Coronary artery (tissue), 2 donors: Measurements from ENCODE around the gene ARHGEF4.

Experiments
- DNase-seq: peaks from one replicate; pipeline ENCODE4 v3.0.0-alpha.2; 2017; ENCODE audit warnings: low spot score
- H3K27ac ChIP-seq, 2 donors: fragments of 200-600 bp; sonication (generic); one replicate each; pipeline ENCODE4 v1.5.1; 2016 to 2019
- H3K4me3 ChIP-seq: fragments of 200-600 bp; sonication (generic); 2 replicates; pipeline ENCODE4 v1.5.1; 2016; ENCODE audit warnings: mild to moderate bottlenecking, moderate library complexity
- TF ChIP-seq, protein P1 (sequence below): fragments of 200-600 bp; sonication (generic); IDR thresholded peaks from one replicate; pipeline ENCODE4 v1.5.1; 2019; ENCODE audit warnings: antibody characterized with exemption

The ARHGEF4 gene

DNA sequence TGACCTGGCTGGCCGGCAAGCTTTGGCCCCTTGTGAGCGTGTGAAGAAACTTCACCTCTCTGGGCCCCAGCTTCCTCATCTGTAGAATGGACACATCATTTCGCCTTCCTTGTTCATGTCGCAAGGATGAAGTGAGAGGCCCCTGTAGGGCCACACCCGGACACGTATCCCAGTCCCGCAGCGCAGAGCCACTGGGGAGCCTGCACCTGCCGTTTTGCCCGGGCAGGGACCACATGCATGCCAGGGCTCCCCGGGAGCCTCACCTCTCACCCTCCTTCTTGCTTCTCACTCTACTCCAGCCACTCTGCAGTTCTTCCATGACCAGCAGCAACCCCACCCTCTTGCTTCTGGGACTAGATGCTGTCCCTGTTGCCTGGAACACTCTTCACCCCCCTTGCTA lies 179.1 kb downstream of the ARHGEF4 start:
- TF ChIP-seq, protein P1, sequence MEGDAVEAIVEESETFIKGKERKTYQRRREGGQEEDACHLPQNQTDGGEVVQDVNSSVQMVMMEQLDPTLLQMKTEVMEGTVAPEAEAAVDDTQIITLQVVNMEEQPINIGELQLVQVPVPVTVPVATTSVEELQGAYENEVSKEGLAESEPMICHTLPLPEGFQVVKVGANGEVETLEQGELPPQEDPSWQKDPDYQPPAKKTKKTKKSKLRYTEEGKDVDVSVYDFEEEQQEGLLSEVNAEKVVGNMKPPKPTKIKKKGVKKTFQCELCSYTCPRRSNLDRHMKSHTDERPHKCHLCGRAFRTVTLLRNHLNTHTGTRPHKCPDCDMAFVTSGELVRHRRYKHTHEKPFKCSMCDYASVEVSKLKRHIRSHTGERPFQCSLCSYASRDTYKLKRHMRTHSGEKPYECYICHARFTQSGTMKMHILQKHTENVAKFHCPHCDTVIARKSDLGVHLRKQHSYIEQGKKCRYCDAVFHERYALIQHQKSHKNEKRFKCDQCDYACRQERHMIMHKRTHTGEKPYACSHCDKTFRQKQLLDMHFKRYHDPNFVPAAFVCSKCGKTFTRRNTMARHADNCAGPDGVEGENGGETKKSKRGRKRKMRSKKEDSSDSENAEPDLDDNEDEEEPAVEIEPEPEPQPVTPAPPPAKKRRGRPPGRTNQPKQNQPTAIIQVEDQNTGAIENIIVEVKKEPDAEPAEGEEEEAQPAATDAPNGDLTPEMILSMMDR = no peak
- Histone ChIP-seq H3K4me3 (no peak overlapping the region), H3K27ac (no peak overlapping the region)
- DNase-seq = no peak

DNA sequence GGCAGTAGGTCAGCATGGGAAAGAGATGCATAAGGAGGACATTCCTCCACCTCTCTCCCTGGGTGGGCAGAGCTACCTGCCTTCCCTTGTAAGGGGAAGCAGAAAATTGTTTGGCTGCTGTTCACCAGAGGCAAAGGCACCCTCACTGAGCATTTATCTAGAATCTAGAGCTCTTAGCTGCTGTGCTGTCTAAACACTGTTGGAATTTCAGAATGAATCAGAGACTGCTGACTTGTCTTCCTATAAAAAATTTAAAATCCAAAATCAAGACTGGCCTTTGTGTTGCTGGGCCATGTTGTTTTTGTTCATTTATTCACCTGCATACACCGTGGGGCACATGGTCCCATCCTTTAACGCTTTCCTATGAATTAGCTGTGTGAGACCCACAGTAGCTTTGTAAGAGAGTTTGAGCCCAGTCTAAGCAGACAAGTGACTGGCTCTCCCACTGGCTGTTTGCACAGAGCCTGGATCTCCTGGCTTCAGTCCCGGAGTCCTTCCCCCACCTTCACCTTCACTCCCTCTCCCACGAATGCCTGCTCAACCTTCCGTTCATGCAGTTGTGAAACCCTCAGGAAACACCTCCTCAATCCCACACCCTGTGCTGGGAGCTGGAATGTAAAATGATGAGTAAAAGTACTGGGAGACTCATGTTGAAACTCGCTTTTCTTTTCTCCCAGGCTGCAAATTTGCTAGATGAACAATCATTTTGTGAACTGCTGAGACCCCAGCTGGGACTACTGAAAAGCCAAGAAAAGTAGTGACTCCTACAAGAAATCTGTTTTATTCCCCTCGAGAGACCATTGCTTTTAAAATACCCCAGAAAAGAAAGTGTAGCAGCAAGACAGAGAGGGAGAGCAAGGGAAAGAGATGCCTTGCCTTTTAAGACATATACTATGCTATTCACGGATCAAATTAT lies 180.4 kb downstream of the ARHGEF4 start:
- Histone ChIP-seq H3K27ac (no peak overlapping the region), H3K4me3 (no peak overlapping the region)
- TF ChIP-seq, protein P1 = no peak
- no peak for DNase-seq

DNA sequence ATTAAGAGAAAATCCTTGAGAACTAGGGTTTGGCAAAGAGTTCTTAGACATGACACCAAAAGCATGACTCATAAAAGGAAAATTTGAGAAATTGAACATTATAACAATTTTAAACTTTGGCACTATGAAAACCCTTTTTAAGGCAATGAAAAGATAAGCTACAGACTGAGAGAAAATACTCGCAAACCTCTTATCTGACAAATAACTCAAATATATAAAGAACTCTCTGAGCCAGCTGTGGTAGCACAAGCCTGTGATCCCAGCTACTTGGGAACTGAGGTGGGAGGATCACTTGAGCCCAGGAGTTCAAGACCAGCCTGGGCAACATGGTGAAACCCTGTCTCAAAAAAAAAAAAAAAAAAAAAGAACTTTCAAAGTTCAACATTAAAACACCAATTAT lies 186.0 kb downstream of the ARHGEF4 start:
- no peak for DNase-seq
- TF ChIP-seq, protein P1 = no peak
- H3K4me3 ChIP-seq = no peak overlapping the region

DNA sequence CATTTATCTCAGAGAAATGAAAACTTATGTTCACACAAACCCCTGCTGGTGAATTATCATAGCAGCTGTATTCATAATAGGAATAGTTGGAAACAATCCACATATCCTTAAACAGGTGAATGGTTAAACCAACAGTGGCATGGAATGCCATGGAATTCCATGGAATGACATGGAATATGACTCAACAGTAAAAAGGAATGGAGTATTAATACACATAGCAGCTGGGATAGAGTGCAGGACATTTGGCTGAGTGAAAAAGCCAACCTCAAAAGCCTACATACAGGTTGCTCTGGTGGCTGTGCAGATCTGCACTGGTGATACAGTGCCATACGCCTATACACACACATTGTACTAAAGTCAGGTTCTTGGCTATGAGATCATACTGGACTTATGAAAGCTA lies 187.0 kb downstream of the ARHGEF4 start:
- DNase-seq = no peak
- Histone ChIP-seq H3K4me3 (no peak overlapping the region), H3K27ac (no peak overlapping the region)
- TF ChIP-seq, protein P1 = no peak

More for the DNA sequence above, 186.0 kb downstream of the ARHGEF4 start:
- no peak overlapping the region for H3K27ac ChIP-seq

DNA sequence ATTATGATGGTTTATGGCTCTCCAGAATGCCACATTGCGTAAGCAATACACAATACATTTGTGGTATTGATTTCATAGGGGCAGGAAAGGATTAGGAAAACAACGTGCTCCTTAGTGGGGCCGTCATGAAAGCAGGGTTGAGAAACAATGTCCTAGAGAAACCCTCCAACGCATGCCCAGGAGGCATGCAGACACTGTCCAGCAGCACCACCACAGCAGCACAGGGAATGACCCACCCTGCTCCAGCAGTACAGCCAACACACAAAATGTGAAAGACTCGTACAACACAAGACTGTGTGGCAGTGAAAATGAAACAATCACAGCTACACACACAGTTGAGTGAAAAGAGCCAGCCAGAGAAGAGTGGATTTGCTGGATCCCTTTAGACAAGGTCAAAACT lies 190.2 kb downstream of the ARHGEF4 start:
- H3K27ac ChIP-seq = no peak overlapping the region
- no peak overlapping the region for H3K4me3 ChIP-seq
- TF ChIP-seq, protein P1 = no peak
- no peak for DNase-seq

DNA sequence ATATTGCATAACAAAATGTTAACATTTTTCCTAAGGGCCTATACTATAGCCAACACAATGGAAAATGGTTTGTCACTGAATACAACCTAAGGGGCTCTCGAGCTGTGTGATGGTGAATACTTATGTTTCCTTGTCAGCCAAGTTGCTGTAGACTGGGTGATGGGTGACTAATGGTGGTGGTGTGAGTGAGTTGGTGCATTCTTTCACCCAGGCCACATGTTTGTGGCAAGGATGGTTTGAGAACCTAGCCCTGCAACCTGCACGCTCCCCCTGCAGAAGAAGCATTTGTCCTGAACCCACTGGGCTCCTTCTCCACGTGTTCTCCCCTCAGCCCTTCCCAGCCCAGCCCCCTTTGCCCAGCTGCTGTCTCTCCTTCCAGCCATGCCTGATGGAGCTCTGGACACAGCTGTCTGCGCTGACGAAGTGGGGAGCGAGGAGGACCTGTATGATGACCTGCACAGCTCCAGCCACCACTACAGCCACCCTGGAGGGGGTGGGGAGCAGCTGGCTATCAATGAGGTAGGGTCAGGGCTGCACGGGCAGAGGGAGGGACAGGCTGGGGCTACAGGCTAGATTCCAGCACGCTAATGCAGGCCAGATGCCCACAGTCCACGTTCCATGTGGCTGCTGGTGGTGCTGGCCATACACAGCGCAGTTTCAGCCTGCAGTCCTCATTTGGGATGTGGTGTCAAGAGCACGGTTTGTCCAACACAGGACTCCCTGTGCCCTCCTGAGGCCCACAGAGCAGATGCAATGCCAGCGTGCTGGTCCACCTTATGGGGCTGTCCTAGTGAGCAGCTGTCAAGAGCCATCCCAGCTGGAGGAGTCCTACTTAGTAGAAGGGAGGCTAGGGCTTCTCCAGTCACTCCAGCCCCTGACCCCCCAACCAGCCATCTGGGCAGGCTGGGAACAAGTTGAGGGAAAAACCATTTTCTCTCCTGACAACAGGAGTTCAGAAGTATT lies 191.1 kb downstream of the ARHGEF4 start:
- TF ChIP-seq, protein P1 = no peak
- Histone ChIP-seq H3K27ac (no peak overlapping the region), H3K4me3 (no peak overlapping the region)
- DNase-seq = peak; percentile 59
